Gastrocnemius medialis (tissue), 4 donors: ENCODE data around the gene SCAMP1. TPM values are rescaled to one million over a fixed set of nuclear protein-coding genes. Genes with fewer than 3 reads are reported as not detected.

ENCODE experiments used
- ATAC-seq, 2 donors: fragments of 150-250 bp; one replicate each; pipeline ENCODE4 v1.9.1; 2016
- DNase-seq, 2 donors: peaks; one replicate each; pipeline ENCODE4 v3.0.0-alpha.2; 2019
- H3K27ac ChIP-seq, 4 donors: fragments of 200-600 bp; sonication (generic); 1 replicate in 1 of 4; 2 replicates in 3 of 4; pipeline ENCODE4 v1.5.1; 2016 to 2018; ENCODE audit warnings: mild to moderate bottlenecking in 2 of 4, moderate library complexity in 1 of 4
- H3K27me3 ChIP-seq, 3 donors: fragments of 200-600 bp; sonication (generic) in 2 of 3; 1 replicate in 1 of 3; 2 replicates in 2 of 3; pipeline versions ENCODE4 v1.5.1 to v1.6.0; 2016 to 2019; ENCODE audit warnings: mild to moderate bottlenecking in 1 of 3, moderate library complexity in 1 of 3
- H3K36me3 ChIP-seq, 2 donors: fragments of 200-600 bp; sonication (generic) in 1 of 2; one replicate each; pipeline ENCODE4 v1.5.1; 2017 to 2018
- H3K4me1 ChIP-seq, 2 donors: fragments of 200-600 bp; sonication (generic) in 1 of 2; one replicate each; pipeline ENCODE4 v1.5.1; 2016 to 2017; ENCODE audit warnings: mild to moderate bottlenecking in 2 of 2
- H3K4me3 ChIP-seq, 4 donors: fragments of 200-600 bp; sonication (generic) in 3 of 4; 1 replicate in 1 of 4; 2 replicates in 3 of 4; pipeline ENCODE4 v1.5.1; 2016 to 2019; ENCODE audit warnings: mild to moderate bottlenecking in 2 of 4
- H3K9me3 ChIP-seq, 3 donors: fragments of 200-600 bp; sonication (generic) in 2 of 3; 1 replicate in 1 of 3; 2 replicates in 2 of 3; pipeline ENCODE4 v1.5.1; 2016 to 2019
- CTCF ChIP-seq, 5 experiments: fragments of 450-650 bp in 3 of 5; fragments of 200-600 bp in 2 of 5; sonication (generic) in 2 of 5; IDR thresholded peaks in 4 of 5; conservative IDR thresholded peaks in 1 of 5; 1 replicate in 4 of 5; 2 replicates in 1 of 5; pipeline ENCODE4 v1.5.1; 2016 to 2019; ENCODE audit warnings: antibody characterized with exemption in 5 of 5, mild to moderate bottlenecking in 3 of 5, moderate library complexity in 3 of 5
- POLR2A ChIP-seq, 2 donors: fragments of 450-650 bp; IDR thresholded peaks; one replicate each; pipeline ENCODE4 v1.6.1; 2017; ENCODE audit warnings: antibody characterized with exemption in 2 of 2, mild to moderate bottlenecking in 2 of 2, moderate library complexity in 2 of 2
- in situ Hi-C, 4 donors: fragments of 200-750 bp; cut with MboI; loops; one replicate each; pipeline versions ENCODE4 v1.15.0 to v1.8.0; 2017; ENCODE audit warnings: low sequenced_read_pairs in 4 of 4
- intact Hi-C: fragments of 100-400 bp; cut with DNase I; formaldehyde crosslinking; loops from one replicate; pipeline ENCODE4 v1.15.1; 2023; ENCODE audit warnings: low total_unique reads
- total RNA-seq, 4 donors: library from RNA; depleted of rRNA; stranded (reverse); fragments of >200 nt; gene quantifications; one replicate each; pipeline versions ENCODE4 v1.1.0 to v1.2.3, GENCODE V29; 2016

Gene SCAMP1
- total RNA-seq, 4 donors from 2014 or later: 17.5 to 35.2 (median 22.0) TPM

- no peaks in the 10 kb centered on the region for H3K9me3 ChIP-seq
- no peaks in the 10 kb centered on the region for H3K36me3 ChIP-seq
- no peak for ATAC-seq
- TF ChIP-seq CTCF (IDR thresholded peaks at IDR 0.05 in 4 of 5, conservative IDR thresholded peaks at IDR 0.05 in 1 of 5) (no peak), POLR2A (IDR thresholded peaks at IDR 0.05) (no peak)
- H3K4me1 ChIP-seq: no peaks in the 10 kb centered on the region
- intact Hi-C loops (no loop called here), in situ Hi-C loops (no loop called here)
- no peaks in the 10 kb centered on the region for H3K27me3 ChIP-seq
- DNase-seq: no peak
- H3K27ac ChIP-seq: no peak overlapping the region
- H3K4me3 ChIP-seq: no peak overlapping the region
Observed at GRCh38 chr5:78404682-78405293, 44.4 kb downstream of the SCAMP1 start.

- Histone ChIP-seq H3K4me1 (peaks cover 0 to 2% of the 10 kb centered on the region in 2 donors), H3K9me3 (no peaks in the 10 kb centered on the region), H3K27me3 (no peaks in the 10 kb centered on the region), H3K4me3 (no peak overlapping the region), H3K36me3 (no peaks in the 10 kb centered on the region), H3K27ac (no peak overlapping the region)
- ATAC-seq (no peak), DNase-seq (no peak)
- TF ChIP-seq POLR2A (IDR thresholded peaks at IDR 0.05) (no peak), CTCF (IDR thresholded peaks at IDR 0.05 in 4 of 5, conservative IDR thresholded peaks at IDR 0.05 in 1 of 5) (no peak)
- intact Hi-C loops (no loop called here), in situ Hi-C loops (no loop called here)
Observed at GRCh38 chr5:78405829-78406750, 45.7 kb downstream of the SCAMP1 start.

- TF ChIP-seq POLR2A (IDR thresholded peaks at IDR 0.05) (no peak), CTCF (IDR thresholded peaks at IDR 0.05 in 4 of 5, conservative IDR thresholded peaks at IDR 0.05 in 1 of 5) (no peak)
- Histone ChIP-seq H3K36me3 (no peaks in the 10 kb centered on the region), H3K27me3 (no peaks in the 10 kb centered on the region)
Observed at GRCh38 chr5:78407458-78407857, 47.0 kb downstream of the SCAMP1 start.

GRCh38 chr5:78411586-78411985, 51.2 kb downstream of the SCAMP1 start:
- no peak for DNase-seq
- Histone ChIP-seq H3K4me3 (no peak overlapping the region), H3K36me3 (peaks cover 0 to 6% of the 10 kb centered on the region in 2 donors), H3K4me1 (peaks cover 18 to 25% of the 10 kb centered on the region in 2 donors), H3K27me3 (no peaks in the 10 kb centered on the region), H3K9me3 (no peaks in the 10 kb centered on the region), H3K27ac (no peak overlapping the region)
- ATAC-seq: no peak
- intact Hi-C loops: no loop called here
- TF ChIP-seq CTCF (IDR thresholded peaks at IDR 0.05 in 4 of 5, conservative IDR thresholded peaks at IDR 0.05 in 1 of 5) (no peak), POLR2A (IDR thresholded peaks at IDR 0.05) (no peak)
- in situ Hi-C loops: no loop called here

More at GRCh38 chr5:78407458-78407857, 47.0 kb downstream of the SCAMP1 start:
- no peaks in the 10 kb centered on the region for H3K9me3 ChIP-seq
- peaks cover 12 to 16% of the 10 kb centered on the region in 2 donors for H3K4me1 ChIP-seq
- no peak for ATAC-seq
- intact Hi-C loops: no loop called here
- no peak overlapping the region for H3K27ac ChIP-seq
- DNase-seq: no peak
- in situ Hi-C loops: no loop called here
- H3K4me3 ChIP-seq: no peak overlapping the region
